ENCODE data around the gene LCE3D.

DNA sequence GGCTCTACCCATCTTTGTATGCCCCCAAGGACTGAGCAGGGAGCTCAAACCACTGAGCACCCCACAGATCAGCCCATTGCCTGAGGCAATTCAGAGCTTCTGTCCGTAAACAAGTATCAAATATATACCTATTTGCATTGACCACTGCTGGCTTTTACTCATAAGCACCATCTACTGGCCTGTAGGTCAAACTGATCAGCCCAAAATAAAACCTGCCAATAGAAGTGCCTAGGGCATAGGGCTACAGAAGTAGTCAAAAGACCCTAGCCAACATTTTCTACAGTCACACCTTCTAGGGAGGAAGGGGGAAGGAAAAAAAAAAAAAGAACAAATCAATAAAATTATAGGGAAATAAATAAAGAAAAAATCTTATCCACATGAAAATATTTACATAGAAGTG is 5.3 kb upstream of the LCE3D start:
- no peak for TF ChIP-seq FOXA1 (IDR thresholded peaks at IDR 0.05)
- no peak for TF ChIP-seq FOXK2 (IDR thresholded peaks at IDR 0.05)
- no peak for TF ChIP-seq CTBP1 (IDR thresholded peaks at IDR 0.05; ENCODE audit: borderline replicate concordance)
- no peak for TF ChIP-seq SUZ12 (IDR thresholded peaks at IDR 0.05)
- no peak for TF ChIP-seq SP1 (IDR thresholded peaks at IDR 0.05)
- no peak for TF ChIP-seq ARNT (IDR thresholded peaks at IDR 0.05)
- no peak for TF ChIP-seq FOXM1 (IDR thresholded peaks at IDR 0.05; ENCODE audit: borderline replicate concordance)
- no peak for TF ChIP-seq ZNF384 (IDR thresholded peaks at IDR 0.05)
- no peak for TF ChIP-seq TARDBP (IDR thresholded peaks at IDR 0.05)
- TF ChIP-seq LEF1 (IDR thresholded peaks at IDR 0.05; ENCODE audit: borderline replicate concordance): no peak
- no peak for TF ChIP-seq BHLHE40 (IDR thresholded peaks at IDR 0.05; ENCODE audit: borderline replicate concordance)
- TF ChIP-seq HDGF (IDR thresholded peaks at IDR 0.05; ENCODE audit: borderline replicate concordance): no peak
- TF ChIP-seq NFRKB (IDR thresholded peaks at IDR 0.05): no peak
- TF ChIP-seq, protein P1, sequence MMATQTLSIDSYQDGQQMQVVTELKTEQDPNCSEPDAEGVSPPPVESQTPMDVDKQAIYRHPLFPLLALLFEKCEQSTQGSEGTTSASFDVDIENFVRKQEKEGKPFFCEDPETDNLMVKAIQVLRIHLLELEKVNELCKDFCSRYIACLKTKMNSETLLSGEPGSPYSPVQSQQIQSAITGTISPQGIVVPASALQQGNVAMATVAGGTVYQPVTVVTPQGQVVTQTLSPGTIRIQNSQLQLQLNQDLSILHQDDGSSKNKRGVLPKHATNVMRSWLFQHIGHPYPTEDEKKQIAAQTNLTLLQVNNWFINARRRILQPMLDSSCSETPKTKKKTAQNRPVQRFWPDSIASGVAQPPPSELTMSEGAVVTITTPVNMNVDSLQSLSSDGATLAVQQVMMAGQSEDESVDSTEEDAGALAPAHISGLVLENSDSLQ (IDR thresholded peaks at IDR 0.05): no peak
